Adrenal gland (tissue), 12 donors: ENCODE measurements around the gene JUND. TPM values are rescaled to one million over a fixed set of nuclear protein-coding genes. Genes with fewer than 3 reads are reported as not detected.

Experiments used
- DNase-seq, 7 donors: peaks; one replicate each; pipeline ENCODE4 v3.0.0-alpha.2; 2019 to 2020
- H3K27ac ChIP-seq, 5 donors: fragments of 200-600 bp; sonication (generic) in 4 of 5; 1 replicate in 3 of 5; 2 replicates in 2 of 5; pipeline versions ENCODE4 v1.5.1 to v1.8.0; 2016 to 2020; ENCODE audit warnings: mild to moderate bottlenecking in 1 of 5
- H3K27me3 ChIP-seq: fragments of 200-600 bp; 2 replicates; pipeline ENCODE4 v1.8.0; 2021
- H3K36me3 ChIP-seq, 2 donors: fragments of 200-600 bp; replicated peaks in 1 of 2; 1 replicate in 1 of 2; 2 replicates in 1 of 2; pipeline versions ENCODE4 v1.5.1 to v1.8.0; 2018 to 2022
- H3K4me1 ChIP-seq, 2 donors: fragments of 200-600 bp; replicated peaks in 1 of 2; 1 replicate in 1 of 2; 2 replicates in 1 of 2; pipeline versions ENCODE4 v1.5.1 to v1.8.0; 2018 to 2021
- H3K4me3 ChIP-seq, 4 donors: fragments of 200-600 bp; sonication (generic) in 3 of 4; one replicate each; pipeline ENCODE4 v1.5.1; 2016 to 2018
- H3K9me3 ChIP-seq, 3 donors: fragments of 200-600 bp; sonication (generic) in 1 of 3; replicated peaks in 1 of 3; 1 replicate in 2 of 3; 2 replicates in 1 of 3; pipeline versions ENCODE4 v1.5.1 to v1.8.0; 2016 to 2021
- POLR2A ChIP-seq, 2 donors: fragments of 450-650 bp; IDR thresholded peaks; one replicate each; pipeline ENCODE4 v1.6.1; 2017; ENCODE audit warnings: antibody characterized with exemption in 2 of 2, mild to moderate bottlenecking in 2 of 2, moderate library complexity in 1 of 2
- WGBS, 4 donors: extraction: QIAGEN DNeasy Blood & Tissue Kit in 2 of 4; methylation state at CpG; one replicate each; pipeline versions ENCODE4 v1.1.5 to v1.1.7; 2013 to 2017; 5-methylcytosine and 5-hydroxymethylcytosine counted together
- intact Hi-C, 2 donors: fragments of 100-400 bp; cut with DNase I; formaldehyde crosslinking; loops; one replicate each; pipeline versions ENCODE4 v1.14.1 to v1.15.0; 2022 to 2023
- polyA plus RNA-seq, 3 donors: library from polyadenylated mRNA; stranded (reverse); fragments of 200-250 nt in 2 of 3; fragments of 350-450 nt in 1 of 3; fragmentation: Illumina TruSeq in 1 of 3; extraction: RNeasy Lipid Tissue Mini Kit (QIAGEN cat#74804) in 1 of 3; gene quantifications; one replicate each; pipeline ENCODE4 v1.2.3, GENCODE V29; 2013 to 2014
- total RNA-seq, 9 donors: library from RNA; depleted of rRNA in 4 of 9; stranded (reverse); fragments of >200 nt in 4 of 9; fragments of 120-200 nt in 1 of 9; fragmentation: NEBNext Ultra II Directional in 1 of 9; extraction: Animal tissue kit (Norgen Biotek cat#: 25700) in 1 of 9; gene quantifications; one replicate each; pipeline versions ENCODE4 v1.1.0 to v1.2.4, GENCODE V29; 2013 to 2023
- TF ChIP-seq, protein P1 (sequence below), 6 experiments: fragments of 450-650 bp in 4 of 6; fragments of 200-600 bp in 2 of 6; sonication (generic) in 1 of 6; IDR thresholded peaks; 1 replicate in 5 of 6; 2 replicates in 1 of 6; pipeline versions ENCODE4 v1.5.1 to v1.8.0; 2016 to 2021; ENCODE audit warnings: antibody characterized with exemption in 6 of 6, mild to moderate bottlenecking in 2 of 6, moderate library complexity in 1 of 6
- donor health status: healthy with polysubstance abuse.
- donor health status: Bipolar disorder and iron deficiency.
- donor health status: DM: yes; HTN: yes; CAD: no.
- donor health status: DM: no; HTN: no; CAD: no.
- donor health status: DM: no; HTN: no; CAD: no.
- donor health status: DM: yes; HTN: yes; CAD: no.

JUND gene
- total and polyA plus RNA-seq, 12 donors: 35.9 to 533 (median 242) TPM

DNA sequence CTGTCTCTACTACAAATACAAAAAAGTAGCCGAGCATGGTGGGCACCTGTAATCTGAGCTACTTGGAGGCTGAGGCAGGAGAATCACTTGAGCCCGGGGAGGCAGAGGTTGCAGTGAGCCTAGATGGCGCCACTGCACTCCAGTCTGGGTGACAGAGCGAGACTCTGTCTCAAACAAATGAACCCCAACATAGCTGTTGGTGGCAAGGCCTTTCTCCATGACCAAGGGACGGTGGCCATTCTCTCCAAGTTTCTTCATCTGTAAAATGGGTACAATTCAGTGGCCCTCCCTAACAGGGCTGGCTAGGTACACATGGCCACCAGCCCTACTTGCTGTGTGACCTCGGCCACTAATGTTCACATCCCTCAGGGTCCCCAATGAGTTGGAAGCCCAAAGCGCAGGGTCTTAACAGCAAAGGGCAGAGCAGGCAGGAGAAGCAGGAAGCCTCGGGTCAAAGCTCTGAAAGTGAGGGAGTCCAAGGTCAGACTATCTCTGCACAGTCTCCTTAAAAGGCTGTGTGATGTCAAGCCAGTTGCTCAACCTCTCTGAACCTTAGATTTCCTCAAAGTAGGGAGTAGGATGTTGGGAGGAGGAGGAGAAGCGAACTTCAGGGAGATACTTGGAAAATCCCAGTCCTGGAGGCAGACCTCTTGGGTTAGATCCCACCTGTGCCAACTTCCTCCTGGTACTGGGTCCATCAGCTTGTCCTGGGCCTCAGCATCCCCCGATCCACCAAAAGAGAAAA lies 2.7 kb downstream of the JUND start:
- peak overlapping the region; percentile 99 to 100 (median 100) for H3K27ac ChIP-seq
- DNase-seq: peak in 3 of 7 donors; percentile 54 to 61 (median 55)
- no peaks in the 10 kb centered on the region for H3K27me3 ChIP-seq
- H3K9me3 ChIP-seq: no peaks in the 10 kb centered on the region
- intact Hi-C loops: loop anchor here in 1 of 2 donors (5.0 to 10.0 kb wide), 2 partner anchors 49 to 126 kb away; no protein-coding TSS in a partner anchor
- 47 to 58% (median 49%) methylated on average over 6 to 10 of the region's 10 CpGs for WGBS, 4 donors
- H3K36me3 ChIP-seq: peaks cover 0 to 12% of the 10 kb centered on the region in 2 donors
- peak overlapping the region in 2 of 4 donors; percentile 92 to 100 for H3K4me3 ChIP-seq
- TF ChIP-seq, protein P1, sequence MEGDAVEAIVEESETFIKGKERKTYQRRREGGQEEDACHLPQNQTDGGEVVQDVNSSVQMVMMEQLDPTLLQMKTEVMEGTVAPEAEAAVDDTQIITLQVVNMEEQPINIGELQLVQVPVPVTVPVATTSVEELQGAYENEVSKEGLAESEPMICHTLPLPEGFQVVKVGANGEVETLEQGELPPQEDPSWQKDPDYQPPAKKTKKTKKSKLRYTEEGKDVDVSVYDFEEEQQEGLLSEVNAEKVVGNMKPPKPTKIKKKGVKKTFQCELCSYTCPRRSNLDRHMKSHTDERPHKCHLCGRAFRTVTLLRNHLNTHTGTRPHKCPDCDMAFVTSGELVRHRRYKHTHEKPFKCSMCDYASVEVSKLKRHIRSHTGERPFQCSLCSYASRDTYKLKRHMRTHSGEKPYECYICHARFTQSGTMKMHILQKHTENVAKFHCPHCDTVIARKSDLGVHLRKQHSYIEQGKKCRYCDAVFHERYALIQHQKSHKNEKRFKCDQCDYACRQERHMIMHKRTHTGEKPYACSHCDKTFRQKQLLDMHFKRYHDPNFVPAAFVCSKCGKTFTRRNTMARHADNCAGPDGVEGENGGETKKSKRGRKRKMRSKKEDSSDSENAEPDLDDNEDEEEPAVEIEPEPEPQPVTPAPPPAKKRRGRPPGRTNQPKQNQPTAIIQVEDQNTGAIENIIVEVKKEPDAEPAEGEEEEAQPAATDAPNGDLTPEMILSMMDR (IDR thresholded peaks at IDR 0.05): peak in 3 of 6 experiments; percentile 3 to 13 (median 13)
- peak in 1 of 2 donors; percentile 19 for TF ChIP-seq POLR2A (IDR thresholded peaks at IDR 0.05)
- H3K4me1 ChIP-seq: peaks cover 45 to 61% of the 10 kb centered on the region in 2 donors

DNA sequence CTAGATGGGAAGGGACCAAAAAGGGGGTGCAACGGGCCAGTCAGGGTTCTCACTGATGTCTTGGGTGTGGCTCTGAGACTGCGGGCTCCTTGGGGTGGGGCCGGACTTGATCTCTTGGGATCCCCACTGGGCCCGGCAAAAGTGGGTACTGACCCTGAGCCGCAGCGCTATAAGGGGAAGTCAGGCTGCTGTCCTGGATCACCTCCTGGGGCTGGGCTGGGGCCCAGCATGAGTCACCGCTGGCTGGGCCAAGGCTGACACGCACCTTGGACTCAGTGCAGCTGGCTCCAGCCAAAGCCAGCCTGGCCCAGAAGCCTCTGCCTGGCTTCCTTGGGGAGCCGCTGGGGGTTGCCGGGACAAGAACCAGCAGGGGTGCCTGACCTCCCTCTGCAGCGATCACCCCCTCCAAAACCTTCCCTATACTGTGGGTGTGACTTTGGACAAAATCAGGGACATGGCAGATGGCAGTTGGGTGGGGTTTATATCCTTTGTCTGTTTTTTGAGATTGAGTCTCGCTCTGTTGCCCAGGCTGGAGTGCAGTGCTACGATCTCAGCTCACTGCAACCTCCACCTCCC lies 6.6 kb downstream of the JUND start:
- H3K36me3 ChIP-seq: peaks cover 0 to 12% of the 10 kb centered on the region in 2 donors
- WGBS, 4 donors: 8 to 42% (median 26%) methylated on average over 3 to 13 of the region's 13 CpGs
- H3K27me3 ChIP-seq: no peaks in the 10 kb centered on the region
- no peak overlapping the region for H3K4me3 ChIP-seq
- peaks cover 34 to 47% of the 10 kb centered on the region in 2 donors for H3K4me1 ChIP-seq
- peak overlapping the region; percentile 8 to 83 (median 78) for H3K27ac ChIP-seq
- TF ChIP-seq, protein P1 (IDR thresholded peaks at IDR 0.05): peak in 2 of 6 experiments; percentile 17 to 21
- peak; percentile 39 to 62 for TF ChIP-seq POLR2A (IDR thresholded peaks at IDR 0.05)
- no peaks in the 10 kb centered on the region for H3K9me3 ChIP-seq
- DNase-seq: peak; percentile 90 to 96 (median 93)
- intact Hi-C loops: loop anchor here in 1 of 2 donors (5.0 to 10.0 kb wide), 2 partner anchors 52 to 130 kb away; no protein-coding TSS in a partner anchor

DNA sequence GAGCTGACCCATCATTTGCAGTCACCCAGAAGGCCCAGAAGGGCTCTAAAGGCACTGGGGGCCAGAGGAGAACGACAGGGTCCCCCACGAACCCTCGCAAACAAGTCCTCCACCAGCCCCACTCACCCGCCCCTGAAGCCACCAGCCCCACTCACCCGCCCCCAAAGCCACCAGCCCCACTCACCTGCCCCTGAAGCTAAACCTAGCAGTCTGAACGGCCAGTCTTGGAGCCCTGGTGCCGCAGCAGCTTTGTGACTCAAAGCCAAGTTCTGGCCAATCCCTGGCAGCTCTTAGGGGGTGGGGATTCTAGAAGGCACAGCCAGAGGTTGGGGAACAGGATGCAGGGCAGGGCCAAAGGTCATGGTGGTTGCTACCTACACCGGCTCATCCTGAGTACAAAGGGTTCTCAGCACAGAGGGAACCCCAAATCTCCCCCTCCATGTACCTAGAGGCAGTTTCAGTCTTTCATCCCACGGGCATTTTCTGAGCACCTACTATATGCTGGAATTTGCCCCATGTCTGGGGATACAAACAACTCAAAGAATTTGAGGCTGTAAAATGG lies 7.1 kb downstream of the JUND start, which contains the start of gene IQCN:
Gene IQCN (minus strand): TSS at position 234 of the 562 bp plus-strand sequence. CDS start 4,974 bp downstream, outside the sequence.
- TF ChIP-seq, protein P1 (IDR thresholded peaks at IDR 0.05): no peak
- TF ChIP-seq POLR2A (IDR thresholded peaks at IDR 0.05): no peak
- no peak within 1 kb of the TSS for H3K4me3 ChIP-seq
- H3K9me3 ChIP-seq: no peaks in the 10 kb centered on the region
- intact Hi-C loops: loop anchor here in 1 of 2 donors (10.0 kb wide), 1 partner anchor 131 kb away; no protein-coding TSS in a partner anchor
- 47 to 70% (median 62%) methylated on average over 6 to 9 of the region's 9 CpGs for WGBS, 4 donors
- peaks cover 0 to 12% of the 10 kb centered on the region in 2 donors for H3K36me3 ChIP-seq
- H3K4me1 ChIP-seq: peaks cover 34 to 47% of the 10 kb centered on the region in 2 donors
- peak in 6 of 7 donors; percentile 70 to 79 (median 74) for DNase-seq
- H3K27me3 ChIP-seq: no peaks in the 10 kb centered on the region
- peak within 1 kb of the TSS; percentile 8 to 83 (median 78) for H3K27ac ChIP-seq
